Measurements from ENCODE around the gene WFDC1. TPM values are rescaled to one million over a fixed set of nuclear protein-coding genes. Genes with fewer than 3 reads are reported as not detected.

The WFDC1 gene
- total and polyA plus RNA-seq, 2 experiments from 2014 or later, result 0.76 to 0.95 TPM

DNA sequence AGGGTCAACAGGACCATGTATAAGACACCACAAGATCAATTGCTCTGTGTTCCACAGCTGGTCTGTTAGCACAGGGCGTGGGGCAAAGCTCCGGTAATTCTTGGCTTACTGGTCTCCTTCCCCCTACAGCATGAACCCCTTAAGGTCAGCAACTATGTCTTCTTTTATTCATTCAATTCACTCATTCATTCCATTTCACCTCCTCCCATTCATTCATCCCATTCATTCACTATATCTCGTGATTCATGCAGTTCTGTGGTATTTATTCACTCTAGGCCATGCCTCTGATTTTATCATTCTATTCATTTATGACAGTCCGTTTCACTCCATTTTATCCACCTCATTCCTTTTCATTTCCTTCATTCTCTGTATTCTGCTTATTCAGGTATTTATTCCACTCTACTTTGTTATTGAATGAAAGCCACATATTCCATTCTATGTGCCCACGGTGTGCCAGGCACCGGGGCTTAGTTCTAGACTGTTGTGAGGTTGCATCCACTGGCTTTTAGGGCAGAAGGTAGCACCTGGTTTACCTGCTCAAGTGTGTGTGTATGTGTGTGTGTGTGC is 19.0 kb upstream of the WFDC1 start (continued):
- TF ChIP-seq, protein P1, sequence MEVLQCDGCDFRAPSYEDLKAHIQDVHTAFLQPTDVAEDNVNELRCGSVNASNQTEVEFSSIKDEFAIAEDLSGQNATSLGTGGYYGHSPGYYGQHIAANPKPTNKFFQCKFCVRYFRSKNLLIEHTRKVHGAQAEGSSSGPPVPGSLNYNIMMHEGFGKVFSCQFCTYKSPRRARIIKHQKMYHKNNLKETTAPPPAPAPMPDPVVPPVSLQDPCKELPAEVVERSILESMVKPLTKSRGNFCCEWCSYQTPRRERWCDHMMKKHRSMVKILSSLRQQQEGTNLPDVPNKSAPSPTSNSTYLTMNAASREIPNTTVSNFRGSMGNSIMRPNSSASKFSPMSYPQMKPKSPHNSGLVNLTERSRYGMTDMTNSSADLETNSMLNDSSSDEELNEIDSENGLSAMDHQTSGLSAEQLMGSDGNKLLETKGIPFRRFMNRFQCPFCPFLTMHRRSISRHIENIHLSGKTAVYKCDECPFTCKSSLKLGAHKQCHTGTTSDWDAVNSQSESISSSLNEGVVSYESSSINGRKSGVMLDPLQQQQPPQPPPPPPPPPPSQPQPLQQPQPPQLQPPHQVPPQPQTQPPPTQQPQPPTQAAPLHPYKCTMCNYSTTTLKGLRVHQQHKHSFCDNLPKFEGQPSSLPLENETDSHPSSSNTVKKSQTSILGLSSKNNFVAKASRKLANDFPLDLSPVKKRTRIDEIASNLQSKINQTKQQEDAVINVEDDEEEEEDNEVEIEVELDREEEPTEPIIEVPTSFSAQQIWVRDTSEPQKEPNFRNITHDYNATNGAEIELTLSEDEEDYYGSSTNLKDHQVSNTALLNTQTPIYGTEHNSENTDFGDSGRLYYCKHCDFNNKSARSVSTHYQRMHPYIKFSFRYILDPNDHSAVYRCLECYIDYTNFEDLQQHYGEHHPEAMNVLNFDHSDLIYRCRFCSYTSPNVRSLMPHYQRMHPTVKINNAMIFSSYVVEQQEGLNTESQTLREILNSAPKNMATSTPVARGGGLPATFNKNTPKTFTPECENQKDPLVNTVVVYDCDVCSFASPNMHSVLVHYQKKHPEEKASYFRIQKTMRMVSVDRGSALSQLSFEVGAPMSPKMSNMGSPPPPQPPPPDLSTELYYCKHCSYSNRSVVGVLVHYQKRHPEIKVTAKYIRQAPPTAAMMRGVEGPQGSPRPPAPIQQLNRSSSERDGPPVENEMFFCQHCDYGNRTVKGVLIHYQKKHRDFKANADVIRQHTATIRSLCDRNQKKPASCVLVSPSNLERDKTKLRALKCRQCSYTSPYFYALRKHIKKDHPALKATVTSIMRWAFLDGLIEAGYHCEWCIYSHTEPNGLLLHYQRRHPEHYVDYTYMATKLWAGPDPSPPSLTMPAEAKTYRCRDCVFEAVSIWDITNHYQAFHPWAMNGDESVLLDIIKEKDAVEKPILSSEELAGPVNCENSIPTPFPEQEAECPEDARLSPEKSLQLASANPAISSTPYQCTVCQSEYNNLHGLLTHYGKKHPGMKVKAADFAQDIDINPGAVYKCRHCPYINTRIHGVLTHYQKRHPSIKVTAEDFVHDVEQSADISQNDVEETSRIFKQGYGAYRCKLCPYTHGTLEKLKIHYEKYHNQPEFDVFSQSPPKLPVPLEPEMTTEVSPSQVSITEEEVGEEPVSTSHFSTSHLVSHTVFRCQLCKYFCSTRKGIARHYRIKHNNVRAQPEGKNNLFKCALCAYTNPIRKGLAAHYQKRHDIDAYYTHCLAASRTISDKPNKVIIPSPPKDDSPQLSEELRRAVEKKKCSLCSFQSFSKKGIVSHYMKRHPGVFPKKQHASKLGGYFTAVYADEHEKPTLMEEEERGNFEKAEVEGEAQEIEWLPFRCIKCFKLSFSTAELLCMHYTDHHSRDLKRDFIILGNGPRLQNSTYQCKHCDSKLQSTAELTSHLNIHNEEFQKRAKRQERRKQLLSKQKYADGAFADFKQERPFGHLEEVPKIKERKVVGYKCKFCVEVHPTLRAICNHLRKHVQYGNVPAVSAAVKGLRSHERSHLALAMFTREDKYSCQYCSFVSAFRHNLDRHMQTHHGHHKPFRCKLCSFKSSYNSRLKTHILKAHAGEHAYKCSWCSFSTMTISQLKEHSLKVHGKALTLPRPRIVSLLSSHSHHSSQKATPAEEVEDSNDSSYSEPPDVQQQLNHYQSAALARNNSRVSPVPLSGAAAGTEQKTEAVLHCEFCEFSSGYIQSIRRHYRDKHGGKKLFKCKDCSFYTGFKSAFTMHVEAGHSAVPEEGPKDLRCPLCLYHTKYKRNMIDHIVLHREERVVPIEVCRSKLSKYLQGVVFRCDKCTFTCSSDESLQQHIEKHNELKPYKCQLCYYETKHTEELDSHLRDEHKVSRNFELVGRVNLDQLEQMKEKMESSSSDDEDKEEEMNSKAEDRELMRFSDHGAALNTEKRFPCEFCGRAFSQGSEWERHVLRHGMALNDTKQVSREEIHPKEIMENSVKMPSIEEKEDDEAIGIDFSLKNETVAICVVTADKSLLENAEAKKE (CRISPR knock-in tag; IDR thresholded peaks at IDR 0.05), result no peak
- TF ChIP-seq JUNB (IDR thresholded peaks at IDR 0.05; ENCODE audit: unreplicated experiment), result no peak
- TF ChIP-seq, protein P2, sequence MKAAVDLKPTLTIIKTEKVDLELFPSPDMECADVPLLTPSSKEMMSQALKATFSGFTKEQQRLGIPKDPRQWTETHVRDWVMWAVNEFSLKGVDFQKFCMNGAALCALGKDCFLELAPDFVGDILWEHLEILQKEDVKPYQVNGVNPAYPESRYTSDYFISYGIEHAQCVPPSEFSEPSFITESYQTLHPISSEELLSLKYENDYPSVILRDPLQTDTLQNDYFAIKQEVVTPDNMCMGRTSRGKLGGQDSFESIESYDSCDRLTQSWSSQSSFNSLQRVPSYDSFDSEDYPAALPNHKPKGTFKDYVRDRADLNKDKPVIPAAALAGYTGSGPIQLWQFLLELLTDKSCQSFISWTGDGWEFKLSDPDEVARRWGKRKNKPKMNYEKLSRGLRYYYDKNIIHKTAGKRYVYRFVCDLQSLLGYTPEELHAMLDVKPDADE (IDR thresholded peaks at IDR 0.05), result no peak

DNA sequence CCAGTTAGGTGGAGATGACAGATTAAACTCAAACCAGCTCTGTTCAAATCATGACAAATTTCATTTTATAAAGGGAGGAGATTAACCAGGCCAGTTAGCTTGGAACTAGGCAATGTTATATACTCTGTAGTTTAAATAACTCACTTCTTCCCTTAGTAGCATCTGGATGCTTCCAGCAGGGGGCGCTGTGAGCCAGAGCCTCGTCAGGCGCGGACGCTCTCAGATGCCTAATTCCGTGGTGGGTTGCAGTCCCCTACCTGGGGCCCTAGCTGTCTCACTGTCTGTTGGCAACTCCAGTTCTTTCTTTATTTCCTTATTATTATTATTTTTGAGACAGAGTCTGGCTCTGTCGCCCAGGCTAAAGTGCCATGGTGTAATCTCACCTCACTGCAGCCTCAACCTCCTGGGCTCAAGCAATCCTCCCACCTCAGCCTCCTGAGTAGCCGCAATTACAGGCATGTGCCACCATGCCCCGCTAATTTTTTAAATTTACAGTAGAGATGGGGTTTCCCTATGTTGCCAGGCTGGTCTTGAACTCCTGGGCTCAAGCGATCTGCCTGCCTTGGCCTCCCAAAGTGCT is 17.3 kb upstream of the WFDC1 start:
- H3K4me2 ChIP-seq, result no peak overlapping the region
- H3K36me3 Mint-ChIP-seq (ENCODE audit: low read depth), result no peaks in the 10 kb centered on the region
- peaks cover 9% of the 10 kb centered on the region for H3K4me1 ChIP-seq (ENCODE audit: insufficient read depth)

More for the DNA sequence above, 17.3 kb upstream of the WFDC1 start:
- ATAC-seq (peak; percentile 85), DNase-seq (ENCODE audit: low spot score) (peak; percentile 86)
- peaks cover 12% of the 10 kb centered on the region for H3K4me1 Mint-ChIP-seq
- Histone ChIP-seq H3K27ac (ENCODE audit: low read depth) (no peak overlapping the region), H3K79me2 (replicated peaks; ENCODE audit: insufficient read depth) (no peaks in the 10 kb centered on the region), H3K4me3 (no peak overlapping the region), H3K36me3 (ENCODE audit: insufficient read depth) (no peaks in the 10 kb centered on the region), H3K9me2 (ENCODE audit: insufficient read depth) (peaks cover 7% of the 10 kb centered on the region; the same call in 1 of the 2 replicates), H2AFZ (no peak overlapping the region), H4K20me1 (replicated peaks; ENCODE audit: insufficient read depth) (no peaks in the 10 kb centered on the region), H3K27me3 (ENCODE audit: insufficient read depth) (no peaks in the 10 kb centered on the region), H3F3A (replicated peaks; ENCODE audit: low read depth) (peaks cover 5% of the 10 kb centered on the region)
- no peak overlapping the region for H3K27ac Mint-ChIP-seq
- TF ChIP-seq, protein P3, sequence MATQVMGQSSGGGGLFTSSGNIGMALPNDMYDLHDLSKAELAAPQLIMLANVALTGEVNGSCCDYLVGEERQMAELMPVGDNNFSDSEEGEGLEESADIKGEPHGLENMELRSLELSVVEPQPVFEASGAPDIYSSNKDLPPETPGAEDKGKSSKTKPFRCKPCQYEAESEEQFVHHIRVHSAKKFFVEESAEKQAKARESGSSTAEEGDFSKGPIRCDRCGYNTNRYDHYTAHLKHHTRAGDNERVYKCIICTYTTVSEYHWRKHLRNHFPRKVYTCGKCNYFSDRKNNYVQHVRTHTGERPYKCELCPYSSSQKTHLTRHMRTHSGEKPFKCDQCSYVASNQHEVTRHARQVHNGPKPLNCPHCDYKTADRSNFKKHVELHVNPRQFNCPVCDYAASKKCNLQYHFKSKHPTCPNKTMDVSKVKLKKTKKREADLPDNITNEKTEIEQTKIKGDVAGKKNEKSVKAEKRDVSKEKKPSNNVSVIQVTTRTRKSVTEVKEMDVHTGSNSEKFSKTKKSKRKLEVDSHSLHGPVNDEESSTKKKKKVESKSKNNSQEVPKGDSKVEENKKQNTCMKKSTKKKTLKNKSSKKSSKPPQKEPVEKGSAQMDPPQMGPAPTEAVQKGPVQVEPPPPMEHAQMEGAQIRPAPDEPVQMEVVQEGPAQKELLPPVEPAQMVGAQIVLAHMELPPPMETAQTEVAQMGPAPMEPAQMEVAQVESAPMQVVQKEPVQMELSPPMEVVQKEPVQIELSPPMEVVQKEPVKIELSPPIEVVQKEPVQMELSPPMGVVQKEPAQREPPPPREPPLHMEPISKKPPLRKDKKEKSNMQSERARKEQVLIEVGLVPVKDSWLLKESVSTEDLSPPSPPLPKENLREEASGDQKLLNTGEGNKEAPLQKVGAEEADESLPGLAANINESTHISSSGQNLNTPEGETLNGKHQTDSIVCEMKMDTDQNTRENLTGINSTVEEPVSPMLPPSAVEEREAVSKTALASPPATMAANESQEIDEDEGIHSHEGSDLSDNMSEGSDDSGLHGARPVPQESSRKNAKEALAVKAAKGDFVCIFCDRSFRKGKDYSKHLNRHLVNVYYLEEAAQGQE (IDR thresholded peaks at IDR 0.05; ENCODE audit: unreplicated experiment), result no peak
- TF ChIP-seq ZNF114 (CRISPR knock-in tag; IDR thresholded peaks at IDR 0.05), result no peak
- TF ChIP-seq POLR2AphosphoS5 (IDR thresholded peaks at IDR 0.05; ENCODE audit: low read depth), result no peak
- TF ChIP-seq CREB1 (CRISPR knock-in tag; IDR thresholded peaks at IDR 0.05; ENCODE audit: low read depth), result 0 out of 2 replicates have a peak, but pooled peaks have one; percentile 15
- TF ChIP-seq NANOG (IDR thresholded peaks at IDR 0.05; ENCODE audit: borderline replicate concordance), result no peak
- TF ChIP-seq, protein P2 (IDR thresholded peaks at IDR 0.05), result no peak
- TF ChIP-seq, protein P4, sequence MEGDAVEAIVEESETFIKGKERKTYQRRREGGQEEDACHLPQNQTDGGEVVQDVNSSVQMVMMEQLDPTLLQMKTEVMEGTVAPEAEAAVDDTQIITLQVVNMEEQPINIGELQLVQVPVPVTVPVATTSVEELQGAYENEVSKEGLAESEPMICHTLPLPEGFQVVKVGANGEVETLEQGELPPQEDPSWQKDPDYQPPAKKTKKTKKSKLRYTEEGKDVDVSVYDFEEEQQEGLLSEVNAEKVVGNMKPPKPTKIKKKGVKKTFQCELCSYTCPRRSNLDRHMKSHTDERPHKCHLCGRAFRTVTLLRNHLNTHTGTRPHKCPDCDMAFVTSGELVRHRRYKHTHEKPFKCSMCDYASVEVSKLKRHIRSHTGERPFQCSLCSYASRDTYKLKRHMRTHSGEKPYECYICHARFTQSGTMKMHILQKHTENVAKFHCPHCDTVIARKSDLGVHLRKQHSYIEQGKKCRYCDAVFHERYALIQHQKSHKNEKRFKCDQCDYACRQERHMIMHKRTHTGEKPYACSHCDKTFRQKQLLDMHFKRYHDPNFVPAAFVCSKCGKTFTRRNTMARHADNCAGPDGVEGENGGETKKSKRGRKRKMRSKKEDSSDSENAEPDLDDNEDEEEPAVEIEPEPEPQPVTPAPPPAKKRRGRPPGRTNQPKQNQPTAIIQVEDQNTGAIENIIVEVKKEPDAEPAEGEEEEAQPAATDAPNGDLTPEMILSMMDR (conservative IDR thresholded peaks at IDR 0.05; ENCODE audit: low read depth in 2 of 2), result peak; percentile 93 to 96
- H3K4me3 Mint-ChIP-seq, result no peak overlapping the region
- H3K27me3 Mint-ChIP-seq (ENCODE audit: insufficient read depth, low read depth, poor library complexity), result peaks cover under 1% of the 10 kb centered on the region
- no peaks in the 10 kb centered on the region for H3K9me3 Mint-ChIP-seq
